IPS-20b (cell line): ENCODE results near the gene DAB2.
"Not testable (repeated sequence)": the region's sequence is repeated elsewhere in the genome, so short reads cannot be mapped to it uniquely, and the experiment has no call there.

Experiments
- H3K27ac ChIP-seq: one replicate; pipeline ENCODE4 v1.5.1; 2013; ENCODE audit warnings: low read length
- H3K27me3 ChIP-seq: 2 replicates; pipeline ENCODE4 v1.6.1; 2013; ENCODE audit warnings: mild to moderate bottlenecking, low read length, inconsistent platforms; ENCODE audit not compliant: insufficient read depth
- H3K36me3 ChIP-seq: 2 replicates; pipeline ENCODE4 v1.6.1; 2013; ENCODE audit warnings: low read depth, mild to moderate bottlenecking, inconsistent platforms, low read length, moderate library complexity; ENCODE audit not compliant: insufficient read depth
- H3K4me1 ChIP-seq: 2 replicates; pipeline ENCODE4 v1.6.1; 2013; ENCODE audit warnings: mild to moderate bottlenecking, control low read depth, inconsistent platforms, low read length, moderate library complexity; ENCODE audit not compliant: insufficient read depth
- H3K4me3 ChIP-seq: 2 replicates; pipeline ENCODE4 v1.5.1; 2013; ENCODE audit warnings: mild to moderate bottlenecking, low read length, inconsistent platforms
- H3K9ac ChIP-seq: 2 replicates; pipeline ENCODE4 v1.6.1; 2013; ENCODE audit warnings: low read depth, mild to moderate bottlenecking, inconsistent platforms, low read length, moderate library complexity
- H3K9me3 ChIP-seq: 2 replicates; pipeline ENCODE4 v1.6.1; 2013; ENCODE audit warnings: mild to moderate bottlenecking, low read depth, low read length, inconsistent platforms; ENCODE audit not compliant: insufficient read depth

DAB2 gene

DNA sequence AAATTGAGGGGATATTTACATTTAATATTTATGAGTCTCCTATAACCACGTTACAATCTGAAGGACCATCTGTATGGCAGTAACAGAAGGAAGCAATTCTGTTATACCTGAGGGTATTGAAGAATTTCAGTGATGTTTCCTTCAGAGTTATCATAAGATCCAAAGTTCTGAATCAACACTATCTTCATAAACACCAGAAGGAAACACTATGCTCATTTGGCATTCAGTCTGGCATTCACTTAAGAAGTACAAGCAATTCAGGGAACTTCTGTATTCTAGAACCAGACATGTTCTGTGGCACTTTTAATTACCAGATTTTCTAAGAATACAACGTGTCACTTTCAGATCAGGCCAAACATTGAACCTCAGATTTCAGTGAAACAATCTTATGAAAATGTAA, 9.6 kb downstream of the DAB2 start:
- no peak overlapping the region for H3K9ac ChIP-seq
- H3K4me1 ChIP-seq, result peaks cover 18% of the 10 kb centered on the region
- H3K36me3 ChIP-seq, result no peaks in the 10 kb centered on the region
- H3K27me3 ChIP-seq, result no peaks in the 10 kb centered on the region
- no peak overlapping the region for H3K4me3 ChIP-seq
- H3K9me3 ChIP-seq, result no peaks in the 10 kb centered on the region
- no peak overlapping the region for H3K27ac ChIP-seq

DNA sequence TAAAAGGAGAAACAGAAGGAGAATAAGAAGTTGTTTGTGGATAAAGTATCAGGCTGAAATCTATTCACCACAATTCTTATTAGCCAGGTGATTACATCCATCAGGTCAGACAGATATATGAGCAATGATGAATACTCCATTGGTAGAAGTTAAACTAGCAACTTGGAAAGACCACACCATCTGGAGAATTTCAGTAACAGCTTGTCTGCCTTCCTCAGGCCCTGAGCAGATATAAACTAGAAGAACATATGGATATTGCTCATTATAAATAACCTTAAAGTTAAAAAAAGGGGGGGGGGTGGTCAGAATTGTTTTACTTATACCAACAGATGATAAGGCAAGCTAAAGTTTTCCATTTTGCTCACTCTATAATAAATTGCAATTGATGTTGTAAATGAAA, 10.4 kb downstream of the DAB2 start:
- H3K36me3 ChIP-seq, result no peaks in the 10 kb centered on the region
- H3K27ac ChIP-seq, result no peak overlapping the region
- no peaks in the 10 kb centered on the region for H3K27me3 ChIP-seq
- H3K4me1 ChIP-seq, result peaks cover 18% of the 10 kb centered on the region
- no peak overlapping the region for H3K9ac ChIP-seq
- H3K9me3 ChIP-seq, result no peaks in the 10 kb centered on the region
- H3K4me3 ChIP-seq, result no peak overlapping the region

DNA sequence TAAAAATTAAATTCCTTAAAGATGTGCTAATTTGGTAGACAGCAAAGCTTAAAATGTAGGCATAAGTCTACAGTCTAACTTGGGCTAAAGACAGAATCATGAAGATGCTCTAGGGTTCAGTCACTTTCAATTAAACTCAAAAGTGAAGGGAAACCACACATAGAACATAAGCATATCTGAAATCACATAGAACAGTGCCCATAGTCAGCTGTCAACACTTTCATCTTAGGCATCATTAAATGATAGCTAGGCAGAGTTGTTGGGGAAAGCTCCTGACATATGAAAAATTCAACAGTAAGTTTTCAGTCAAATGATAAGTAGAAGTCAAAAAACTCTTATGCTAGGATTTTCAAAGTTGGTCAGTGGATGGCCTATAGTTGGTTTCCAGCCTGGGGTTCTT, 11.0 kb downstream of the DAB2 start:
- peaks cover 18% of the 10 kb centered on the region for H3K4me1 ChIP-seq
- H3K27me3 ChIP-seq, result no peaks in the 10 kb centered on the region
- no peaks in the 10 kb centered on the region for H3K9me3 ChIP-seq
- no peak overlapping the region for H3K27ac ChIP-seq
- H3K9ac ChIP-seq, result no peak overlapping the region
- no peak overlapping the region for H3K4me3 ChIP-seq
- H3K36me3 ChIP-seq, result no peaks in the 10 kb centered on the region

DNA sequence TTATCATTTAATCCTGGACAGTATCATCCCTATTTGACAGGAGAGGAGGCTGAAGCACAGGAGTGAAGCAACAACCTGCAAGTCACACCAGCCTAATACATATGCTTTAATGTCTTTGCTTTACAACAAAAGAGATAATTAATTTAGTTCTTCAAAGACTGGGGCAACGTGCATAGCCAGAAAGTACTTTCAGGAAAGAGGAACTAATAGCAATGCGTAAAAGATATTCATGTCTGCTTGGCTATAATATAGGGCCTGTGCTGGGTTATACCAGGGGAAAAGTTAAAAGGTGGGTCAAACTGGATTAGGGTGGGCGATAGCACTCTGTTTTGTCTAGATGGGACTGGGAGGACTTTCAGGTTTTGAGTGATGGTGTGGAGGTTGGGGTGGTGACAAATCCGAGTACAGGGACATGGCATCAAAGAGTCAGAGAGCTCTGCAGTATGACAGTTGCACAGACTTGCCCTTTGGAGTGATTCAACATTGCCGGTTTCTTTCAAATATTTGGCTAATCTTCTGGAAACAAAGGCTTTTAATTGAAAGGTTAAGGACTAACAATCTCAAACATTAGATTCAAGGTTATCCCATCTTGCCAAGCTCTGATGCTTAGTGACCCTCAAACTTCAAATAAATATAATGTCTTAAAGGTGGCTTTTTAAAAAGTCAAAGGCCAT, 11.9 kb downstream of the DAB2 start:
- H3K27me3 ChIP-seq, result no peaks in the 10 kb centered on the region
- no peak overlapping the region for H3K27ac ChIP-seq
- H3K36me3 ChIP-seq, result no peaks in the 10 kb centered on the region
- H3K4me3 ChIP-seq, result no peak overlapping the region; the same call in 1 of the 2 replicates
- no peaks in the 10 kb centered on the region for H3K9me3 ChIP-seq
- no peak overlapping the region for H3K9ac ChIP-seq
- H3K4me1 ChIP-seq, result peaks cover 18% of the 10 kb centered on the region

DNA sequence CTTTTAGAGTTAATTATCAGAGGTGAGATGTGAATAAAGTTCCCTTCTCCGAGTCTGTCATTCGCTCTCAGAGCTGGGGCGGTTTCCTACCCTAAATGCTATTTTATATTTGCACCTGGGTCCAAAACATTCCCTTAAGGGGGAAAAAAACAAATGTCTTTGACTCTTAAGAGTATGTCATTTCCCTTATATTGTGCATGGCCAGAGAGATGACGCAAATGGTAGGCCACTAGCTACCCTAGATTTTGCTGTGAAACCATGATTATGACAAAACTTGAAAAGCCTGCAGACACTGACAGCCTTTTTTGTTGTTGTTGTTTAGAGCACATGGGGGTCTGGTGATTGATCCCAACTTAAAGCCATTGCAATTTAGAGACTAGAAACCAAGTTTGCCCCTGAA, 12.8 kb downstream of the DAB2 start:
- no peak overlapping the region for H3K9ac ChIP-seq

DNA sequence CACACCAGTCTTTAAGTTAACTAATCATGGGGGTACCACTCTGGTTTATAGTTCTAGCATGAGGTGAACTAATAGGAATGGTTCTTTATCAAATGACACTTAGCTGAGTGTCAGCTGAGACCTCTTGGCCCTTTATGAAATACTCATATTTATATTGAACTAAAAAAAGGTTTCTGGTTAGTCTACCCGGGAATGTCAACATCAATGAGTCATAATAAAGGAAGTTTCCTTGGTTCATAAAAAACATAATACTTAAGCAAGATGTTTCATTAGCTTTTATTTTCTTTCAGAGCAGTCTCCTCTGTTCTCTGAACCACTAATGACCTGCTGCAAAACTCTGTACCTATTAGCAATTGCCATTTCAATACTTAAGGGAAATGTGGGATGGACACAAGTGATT, 13.7 kb downstream of the DAB2 start:
- no peak overlapping the region for H3K27ac ChIP-seq
- H3K36me3 ChIP-seq, result no peaks in the 10 kb centered on the region
- peaks cover 15% of the 10 kb centered on the region; the same call in 1 of the 2 replicates for H3K4me1 ChIP-seq
- H3K9ac ChIP-seq, result no peak overlapping the region
- H3K27me3 ChIP-seq, result no peaks in the 10 kb centered on the region
- H3K9me3 ChIP-seq, result no peaks in the 10 kb centered on the region
- no peak overlapping the region for H3K4me3 ChIP-seq

More for the DNA sequence above, 12.8 kb downstream of the DAB2 start:
- Histone ChIP-seq H3K36me3 (no peaks in the 10 kb centered on the region), H3K9me3 (no peaks in the 10 kb centered on the region), H3K4me3 (no peak overlapping the region), H3K27ac (no peak overlapping the region), H3K4me1 (peaks cover 18% of the 10 kb centered on the region; the same call in 1 of the 2 replicates), H3K27me3 (no peaks in the 10 kb centered on the region)

DNA sequence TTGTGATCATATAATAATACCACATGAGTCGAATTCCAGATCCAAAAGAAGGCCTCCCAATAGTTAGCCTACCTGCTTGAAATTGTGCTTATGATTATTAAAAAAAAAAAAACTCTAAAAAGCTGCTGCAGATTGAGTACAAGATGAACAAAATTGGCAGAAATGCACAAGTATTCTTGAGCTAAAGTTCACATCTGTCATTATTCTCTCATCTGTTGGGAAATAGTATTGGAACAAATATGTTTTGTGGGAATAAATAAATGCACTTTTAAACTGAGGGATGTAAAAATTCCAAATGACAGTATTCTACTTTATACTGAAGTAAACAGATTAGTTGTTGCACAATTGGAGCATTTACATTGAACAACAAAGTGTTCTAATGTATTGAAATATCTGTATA, 15.7 kb downstream of the DAB2 start:
- Histone ChIP-seq H3K27me3 (no peaks in the 10 kb centered on the region), H3K4me1 (peaks cover 15% of the 10 kb centered on the region; the same call in 1 of the 2 replicates), H3K27ac (no peak overlapping the region), H3K9me3 (no peaks in the 10 kb centered on the region), H3K36me3 (no peaks in the 10 kb centered on the region), H3K9ac (no peak overlapping the region), H3K4me3 (no peak overlapping the region)

DNA sequence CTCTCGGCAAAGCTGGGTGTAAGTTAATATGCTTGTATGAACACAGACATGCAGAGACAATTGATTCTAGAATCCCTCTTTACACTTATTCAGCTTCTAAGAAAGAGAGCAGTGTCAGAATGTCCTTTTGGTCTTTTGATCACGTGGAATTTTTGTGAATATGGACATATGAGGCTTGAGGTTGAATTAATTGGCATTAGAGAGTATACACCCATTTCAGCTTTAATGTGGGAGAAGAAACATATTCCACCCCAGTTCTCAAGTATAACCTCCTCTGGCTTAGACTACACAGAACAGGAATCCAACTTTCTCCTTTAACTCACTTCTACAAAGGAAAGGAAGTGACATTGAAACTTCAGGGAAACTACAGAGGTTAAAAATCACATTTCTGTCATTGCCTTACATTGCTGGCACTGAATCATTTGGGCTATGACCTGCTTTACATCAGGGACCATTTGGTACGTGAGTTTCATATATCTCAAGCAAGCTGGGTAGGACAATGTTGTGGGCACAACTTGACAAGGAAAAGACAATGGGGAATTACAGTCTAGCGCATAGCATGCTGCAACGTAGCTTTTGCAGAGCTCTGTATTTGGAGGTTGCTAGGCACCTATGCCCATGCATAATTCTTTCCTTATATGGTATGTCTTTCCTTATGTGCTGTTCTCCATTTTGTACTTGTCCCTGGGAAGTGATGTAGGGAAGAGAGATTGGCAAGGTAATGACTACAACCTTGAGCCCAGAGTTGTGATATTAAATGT, 19.5 kb downstream of the DAB2 start:
- Histone ChIP-seq H3K27me3 (no peaks in the 10 kb centered on the region), H3K9ac (no peak overlapping the region), H3K4me1 (peaks cover 8% of the 10 kb centered on the region), H3K36me3 (no peaks in the 10 kb centered on the region), H3K27ac (no peak overlapping the region), H3K9me3 (no peaks in the 10 kb centered on the region), H3K4me3 (no peak overlapping the region)

DNA sequence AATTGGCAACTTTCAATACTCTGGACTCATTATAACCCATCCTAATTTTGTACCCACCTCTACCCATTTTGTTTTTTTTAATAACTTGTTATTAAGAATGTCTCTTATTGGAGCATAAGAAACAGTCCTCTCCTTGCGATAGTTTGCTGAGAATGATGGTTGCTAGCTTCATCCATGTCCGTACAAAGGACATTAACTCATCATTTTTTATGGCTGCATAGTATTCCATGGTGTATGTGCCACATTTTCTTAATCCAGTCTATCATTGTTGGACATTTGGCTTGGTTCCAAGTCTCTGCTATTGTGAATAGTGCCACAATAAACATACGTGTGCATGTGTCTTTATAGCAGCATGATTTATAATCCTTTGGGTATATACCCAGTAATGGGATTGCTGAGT, 21.0 kb downstream of the DAB2 start:
- not testable (repeated sequence) for H3K36me3 ChIP-seq, H3K9me3 ChIP-seq, H3K4me3 ChIP-seq, H3K9ac ChIP-seq, H3K27ac ChIP-seq, H3K27me3 ChIP-seq
- H3K4me1 ChIP-seq, result peaks cover 13% of the 10 kb centered on the region

DNA sequence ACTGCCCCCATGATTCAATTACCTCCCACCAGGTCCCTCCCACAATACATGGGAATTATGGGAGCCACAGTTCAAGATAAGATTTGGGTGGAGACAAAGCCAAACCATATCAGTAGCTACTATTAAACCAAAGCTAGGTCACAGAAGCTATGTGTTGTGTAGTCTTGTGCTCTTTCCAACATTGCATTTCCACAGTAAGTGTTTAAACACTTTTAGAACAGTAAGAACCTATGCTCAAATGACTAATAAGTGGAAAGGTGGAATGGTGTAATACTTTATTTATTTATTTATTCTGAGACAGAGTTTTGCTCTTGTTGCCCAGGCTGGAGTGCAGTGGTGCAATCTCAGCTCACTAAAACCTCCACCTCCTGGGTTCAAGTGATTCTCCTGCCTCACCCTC, 22.6 kb downstream of the DAB2 start:
- H3K9ac ChIP-seq, H3K9me3 ChIP-seq, H3K36me3 ChIP-seq, H3K27ac ChIP-seq, H3K27me3 ChIP-seq, H3K4me3 ChIP-seq: not testable (repeated sequence)
- H3K4me1 ChIP-seq, result peaks cover 13% of the 10 kb centered on the region

DNA sequence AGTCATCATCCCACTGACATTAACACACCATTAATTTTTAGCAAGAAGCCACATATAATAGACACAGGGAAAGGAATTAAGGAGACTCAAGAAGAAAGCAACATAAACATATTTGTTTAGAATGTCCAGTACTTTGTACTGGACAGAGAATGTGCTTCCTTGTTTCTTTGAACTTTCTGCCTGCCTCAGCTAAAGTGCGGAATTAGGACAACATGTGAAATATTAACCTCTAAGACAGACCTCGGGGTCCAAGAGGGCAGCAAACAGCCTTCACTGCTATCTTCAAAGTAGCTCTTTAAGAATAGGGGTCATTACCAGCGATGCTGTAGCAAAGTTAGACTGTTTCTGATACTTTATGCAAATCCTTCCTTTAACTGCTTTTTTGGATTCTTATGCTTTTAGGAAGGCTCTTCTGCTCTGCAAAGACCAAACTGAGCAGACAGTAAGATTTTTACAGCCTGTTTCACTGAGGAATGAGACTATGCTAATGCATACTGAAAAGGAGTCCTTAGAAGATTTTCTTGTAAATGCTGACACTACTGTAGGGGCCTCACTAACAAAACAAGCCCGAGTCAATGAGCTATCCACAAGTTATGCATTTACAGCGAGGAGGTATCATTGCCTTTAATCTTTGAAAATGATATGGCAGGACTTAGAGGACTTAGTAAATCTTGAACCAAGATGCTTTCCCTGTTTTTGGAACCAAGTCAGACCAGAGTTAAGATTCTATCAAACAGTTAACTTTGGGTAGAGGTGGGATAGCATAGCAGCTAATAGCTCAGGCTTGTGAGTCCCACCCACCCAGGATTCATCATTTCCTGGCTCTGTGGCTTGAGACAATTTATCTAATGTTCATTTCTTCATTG, 23.8 kb downstream of the DAB2 start:
- H3K4me1 ChIP-seq, result peaks cover 13% of the 10 kb centered on the region
- no peaks in the 10 kb centered on the region for H3K36me3 ChIP-seq

More for the DNA sequence above, 23.8 kb downstream of the DAB2 start:
- Histone ChIP-seq H3K4me3 (no peak overlapping the region), H3K27ac (no peak overlapping the region), H3K9me3 (no peaks in the 10 kb centered on the region), H3K27me3 (no peaks in the 10 kb centered on the region), H3K9ac (no peak overlapping the region; the same call in 1 of the 2 replicates)
